ENCODE data around the gene COA8.
A peak's percentile ranks its signal among the peaks of the same experiment; 100 is the strongest.

Gene COA8

DNA sequence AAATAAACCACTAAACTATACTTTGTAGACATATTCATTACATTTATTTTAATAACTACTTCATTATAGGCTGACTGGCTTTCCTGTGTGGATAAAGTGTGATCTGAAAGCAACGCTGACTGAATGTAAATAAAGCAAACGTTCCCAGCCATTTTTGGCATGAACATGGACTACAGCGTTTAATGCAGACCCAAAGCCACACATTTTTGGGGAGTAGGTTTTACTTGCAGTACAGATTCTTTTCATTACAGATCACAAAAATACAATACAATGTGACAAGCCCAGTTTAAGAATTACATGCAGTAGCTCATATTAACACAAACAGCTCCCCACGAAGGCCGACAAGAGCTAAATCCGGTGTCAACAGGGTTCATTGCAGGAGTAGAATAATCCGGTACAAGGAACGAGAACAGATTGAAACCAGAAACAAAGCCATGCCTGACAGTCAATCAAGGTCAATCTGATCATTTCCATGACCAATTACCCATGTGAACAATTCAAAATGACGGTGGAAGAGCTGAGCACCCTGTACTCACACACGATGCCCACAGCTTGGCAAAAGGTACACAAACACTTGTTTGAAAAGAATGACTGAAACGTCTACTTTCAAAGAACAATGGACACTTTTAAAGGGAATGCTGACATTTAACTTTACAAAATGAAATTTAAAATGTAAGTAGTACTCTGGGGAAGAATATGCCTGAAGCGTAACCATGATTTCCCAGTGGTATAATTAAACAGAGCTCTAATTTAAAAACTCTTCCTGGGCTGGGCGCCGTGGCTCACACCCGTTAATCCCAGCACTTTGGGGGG lies 5.6 kb upstream of the COA8 start:
- no peak for TF ChIP-seq CTCF (IDR thresholded peaks at IDR 0.05)
- peak overlapping the region in 1 of 2 donors; percentile 61 for H3K27ac ChIP-seq
- DNase-seq (ENCODE audit: low spot score), result no peak
- H3K4me3 ChIP-seq, result no peak overlapping the region

- TF ChIP-seq CTCF (IDR thresholded peaks at IDR 0.05), result no peak
- peak overlapping the region in 1 of 2 donors; percentile 61 for H3K27ac ChIP-seq
- no peak overlapping the region for H3K4me3 ChIP-seq
- no peak for DNase-seq (ENCODE audit: low spot score)
These were observed 4.5 kb upstream of the COA8 start for GRCh38 chr14:103558071-103558882.

DNA sequence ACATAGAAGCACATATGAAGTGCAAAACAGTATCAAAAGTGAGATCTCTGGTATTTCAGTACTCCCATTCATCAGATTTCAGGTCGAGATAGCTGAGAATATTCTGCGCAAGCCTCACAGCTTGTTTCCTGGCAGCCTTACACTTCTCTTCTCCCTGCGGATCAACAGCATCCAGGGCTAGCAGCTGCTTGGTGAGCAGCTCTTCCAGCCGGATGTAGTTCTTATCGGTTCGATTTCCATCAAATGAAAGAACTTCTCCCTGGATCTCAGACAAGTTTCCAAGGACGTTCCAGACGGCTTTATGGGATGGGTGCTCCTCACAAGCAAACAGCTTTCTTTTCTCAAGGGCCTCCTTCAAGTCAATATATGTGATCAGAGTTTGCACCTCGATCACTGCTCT lies 3.0 kb upstream of the COA8 start:
- TF ChIP-seq CTCF (IDR thresholded peaks at IDR 0.05), result no peak
- H3K27ac ChIP-seq, result peak overlapping the region in 1 of 2 donors; percentile 31
- H3K4me3 ChIP-seq, result no peak overlapping the region
- DNase-seq (ENCODE audit: low spot score), result no peak

- no peak for DNase-seq (ENCODE audit: low spot score)
- Histone ChIP-seq H3K27ac (no peak overlapping the region), H3K4me3 (peak overlapping the region; percentile 100)
- no peak for TF ChIP-seq CTCF (IDR thresholded peaks at IDR 0.05)
These were observed 2.1 kb upstream of the COA8 start for GRCh38 chr14:103560691-103561090.

GRCh38 chr14:103561381-103562178 lies 1.2 kb upstream of the COA8 start:
- H3K4me3 ChIP-seq, result peak overlapping the region; percentile 100
- TF ChIP-seq CTCF (IDR thresholded peaks at IDR 0.05), result no peak
- H3K27ac ChIP-seq, result peak overlapping the region; percentile 89 to 99
- DNase-seq (ENCODE audit: low spot score), result peak; percentile 82

- Histone ChIP-seq H3K4me3 (peak overlapping the region; percentile 100), H3K27ac (peak overlapping the region; percentile 89 to 99)
- DNase-seq (ENCODE audit: low spot score), result peak; percentile 82
- no peak for TF ChIP-seq CTCF (IDR thresholded peaks at IDR 0.05)
These were observed 656 bp upstream of the COA8 start for GRCh38 chr14:103562179-103562428.

All from coronary artery (tissue), 2 donors.